Central memory CD8-positive, alpha-beta T cell (primary cell): ENCODE results near the gene FIBCD1.

Source experiments
- ATAC-seq: fragments of 150-1000 bp; cut with Tn5 transposase; replicated peaks from 2 replicates; pipeline ENCODE4 v1.10.0; 2022; ENCODE audit warnings: mild to moderate bottlenecking, moderate FRiP score, moderate number of reproducible peaks; ENCODE audit not compliant: poor library complexity, severe bottlenecking; ENCODE audit errors: extremely low read depth
- DNase-seq, 2 donors: peaks; one replicate each; pipeline ENCODE4 v3.0.0; 2021; ENCODE audit warnings: low spot score in 2 of 2
- H3K27ac Mint-ChIP-seq: one replicate; pipeline ENCODE4 v1.8.0; 2022; ENCODE audit warnings: low read depth, mild to moderate bottlenecking, moderate library complexity, mixed read lengths
- H3K27me3 Mint-ChIP-seq: one replicate; pipeline ENCODE4 v1.8.0; 2022; ENCODE audit warnings: mixed read lengths
- H3K36me3 Mint-ChIP-seq: one replicate; pipeline ENCODE4 v1.8.0; 2022; ENCODE audit warnings: mild to moderate bottlenecking, moderate library complexity, mixed read lengths; ENCODE audit not compliant: insufficient read depth
- H3K4me1 Mint-ChIP-seq: one replicate; pipeline ENCODE4 v1.8.0; 2022; ENCODE audit warnings: mixed read lengths
- H3K4me3 Mint-ChIP-seq: one replicate; pipeline ENCODE4 v1.8.0; 2022; ENCODE audit warnings: mild to moderate bottlenecking, moderate library complexity, mixed read lengths
- H3K9me3 Mint-ChIP-seq: one replicate; pipeline ENCODE4 v1.8.0; 2022; ENCODE audit warnings: mixed read lengths

The FIBCD1 gene

DNA sequence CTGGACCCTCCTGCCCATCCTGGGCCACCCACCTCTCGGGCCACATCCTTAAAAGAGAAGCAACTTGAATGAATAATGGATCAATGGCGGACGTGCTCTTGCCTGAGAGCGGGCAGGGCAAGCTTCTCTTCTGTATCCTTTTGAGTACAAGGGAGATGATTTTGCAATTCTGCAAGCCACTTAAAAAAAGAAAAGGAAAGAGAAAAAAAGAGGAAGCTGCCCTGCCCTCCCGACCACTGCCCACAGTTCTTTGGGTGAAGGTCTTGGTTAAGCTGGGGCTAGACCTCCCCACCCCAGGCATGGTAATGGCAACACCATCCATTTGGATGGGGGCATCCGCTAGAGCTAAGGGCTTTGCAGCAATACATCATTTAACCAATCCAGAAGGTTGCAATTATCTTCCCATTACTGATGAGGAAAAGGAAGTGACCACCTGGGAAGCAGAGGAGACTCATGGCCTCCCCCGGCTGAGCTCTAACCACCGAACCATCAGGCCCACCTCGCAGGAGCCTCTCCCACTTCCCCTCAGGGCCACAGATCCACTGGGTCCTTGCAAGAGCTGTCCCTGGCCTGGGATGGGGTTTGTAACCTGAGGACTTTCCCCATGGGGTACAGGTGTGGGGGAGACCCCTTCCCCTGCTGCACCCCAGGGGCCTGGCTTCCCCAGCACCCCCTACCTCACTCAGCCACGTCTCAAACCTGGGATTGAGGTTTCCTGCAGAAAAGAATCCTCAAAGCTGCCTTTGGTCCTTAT is 42.1 kb upstream of the FIBCD1 start:
- H3K36me3 Mint-ChIP-seq = peaks cover 2% of the 10 kb centered on the region
- no peak overlapping the region for H3K4me3 Mint-ChIP-seq
- no peak for DNase-seq
- no peaks in the 10 kb centered on the region for H3K4me1 Mint-ChIP-seq
- H3K27me3 Mint-ChIP-seq = peaks cover 17% of the 10 kb centered on the region
- no peak overlapping the region for H3K27ac Mint-ChIP-seq
- no peak for ATAC-seq
- no peaks in the 10 kb centered on the region for H3K9me3 Mint-ChIP-seq

GRCh38 chr9:130980526-130980925 is 41.5 kb upstream of the FIBCD1 start:
- no peak overlapping the region for H3K4me3 Mint-ChIP-seq
- H3K27ac Mint-ChIP-seq = no peak overlapping the region
- peaks cover 17% of the 10 kb centered on the region for H3K27me3 Mint-ChIP-seq
- H3K9me3 Mint-ChIP-seq = no peaks in the 10 kb centered on the region
- no peaks in the 10 kb centered on the region for H3K4me1 Mint-ChIP-seq
- DNase-seq = no peak
- ATAC-seq = no peak
- peaks cover 2% of the 10 kb centered on the region for H3K36me3 Mint-ChIP-seq

DNA sequence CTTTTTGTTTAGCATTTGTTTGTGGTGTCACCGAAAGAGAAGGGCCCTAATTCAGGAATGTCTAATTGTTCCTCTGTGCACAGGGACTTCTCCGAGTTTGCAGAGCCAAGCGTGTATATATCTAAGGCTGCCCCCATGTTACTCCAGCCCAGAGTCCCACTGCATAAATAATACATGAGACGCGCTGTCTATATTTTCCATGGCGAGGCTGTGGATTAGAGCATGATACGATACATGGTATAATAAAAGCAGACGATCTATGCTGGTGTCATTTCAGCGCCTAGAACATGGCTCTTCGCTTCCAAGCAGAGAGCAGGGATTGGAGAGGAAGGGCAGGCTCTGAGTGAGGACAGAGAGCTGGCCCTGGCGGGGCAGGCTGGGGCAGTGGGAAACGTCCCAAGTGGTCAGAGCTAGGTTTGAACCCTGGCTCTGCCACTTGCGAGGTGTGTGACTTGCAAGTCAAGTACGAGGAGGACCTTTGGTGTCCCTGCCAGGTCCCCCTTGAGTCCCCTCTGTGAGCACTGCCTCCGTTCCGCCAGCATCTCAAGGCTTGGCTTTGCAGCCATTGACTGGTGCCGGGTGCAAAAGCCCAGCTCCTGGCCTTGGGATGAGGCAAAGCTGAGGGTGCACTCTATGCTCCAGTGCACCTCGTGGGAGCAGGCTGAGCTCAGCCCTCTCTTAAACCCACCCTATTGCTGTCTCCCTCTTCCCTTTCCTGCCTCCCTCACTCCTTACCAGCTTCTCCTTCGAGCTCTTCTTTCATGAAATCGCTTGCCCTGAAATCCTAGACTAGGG is 40.7 kb upstream of the FIBCD1 start:
- H3K4me3 Mint-ChIP-seq = no peak overlapping the region
- DNase-seq = no peak
- no peak overlapping the region for H3K27ac Mint-ChIP-seq
- H3K27me3 Mint-ChIP-seq = peaks cover 17% of the 10 kb centered on the region
- ATAC-seq = no peak
- no peaks in the 10 kb centered on the region for H3K9me3 Mint-ChIP-seq
- H3K4me1 Mint-ChIP-seq = no peaks in the 10 kb centered on the region
- peaks cover 2% of the 10 kb centered on the region for H3K36me3 Mint-ChIP-seq

DNA sequence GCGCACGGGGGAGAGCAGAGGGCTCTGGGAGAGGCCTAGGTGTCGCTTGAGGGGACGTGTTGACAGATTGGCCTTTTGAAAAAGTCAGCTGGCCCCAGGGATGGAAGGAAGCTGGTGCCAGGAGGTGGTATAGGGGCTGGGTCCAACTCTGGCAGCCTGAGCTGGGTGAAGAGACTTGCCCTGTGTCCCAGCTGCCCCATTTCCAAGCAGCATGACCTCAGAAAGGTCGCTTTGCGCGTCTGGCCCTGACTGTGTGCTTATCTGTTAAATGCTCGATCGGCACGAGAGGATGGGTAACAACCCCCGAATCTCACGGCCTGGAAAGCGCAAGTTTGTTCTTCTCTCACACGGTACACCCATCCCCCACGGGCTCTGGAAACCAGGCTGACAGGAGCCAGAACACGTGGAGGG is 38.8 kb upstream of the FIBCD1 start:
- no peak overlapping the region for H3K4me3 Mint-ChIP-seq
- H3K9me3 Mint-ChIP-seq = no peaks in the 10 kb centered on the region
- DNase-seq = no peak
- no peaks in the 10 kb centered on the region for H3K4me1 Mint-ChIP-seq
- peaks cover 2% of the 10 kb centered on the region for H3K36me3 Mint-ChIP-seq
- no peak overlapping the region for H3K27ac Mint-ChIP-seq
- no peak for ATAC-seq
- H3K27me3 Mint-ChIP-seq = peaks cover 28% of the 10 kb centered on the region

DNA sequence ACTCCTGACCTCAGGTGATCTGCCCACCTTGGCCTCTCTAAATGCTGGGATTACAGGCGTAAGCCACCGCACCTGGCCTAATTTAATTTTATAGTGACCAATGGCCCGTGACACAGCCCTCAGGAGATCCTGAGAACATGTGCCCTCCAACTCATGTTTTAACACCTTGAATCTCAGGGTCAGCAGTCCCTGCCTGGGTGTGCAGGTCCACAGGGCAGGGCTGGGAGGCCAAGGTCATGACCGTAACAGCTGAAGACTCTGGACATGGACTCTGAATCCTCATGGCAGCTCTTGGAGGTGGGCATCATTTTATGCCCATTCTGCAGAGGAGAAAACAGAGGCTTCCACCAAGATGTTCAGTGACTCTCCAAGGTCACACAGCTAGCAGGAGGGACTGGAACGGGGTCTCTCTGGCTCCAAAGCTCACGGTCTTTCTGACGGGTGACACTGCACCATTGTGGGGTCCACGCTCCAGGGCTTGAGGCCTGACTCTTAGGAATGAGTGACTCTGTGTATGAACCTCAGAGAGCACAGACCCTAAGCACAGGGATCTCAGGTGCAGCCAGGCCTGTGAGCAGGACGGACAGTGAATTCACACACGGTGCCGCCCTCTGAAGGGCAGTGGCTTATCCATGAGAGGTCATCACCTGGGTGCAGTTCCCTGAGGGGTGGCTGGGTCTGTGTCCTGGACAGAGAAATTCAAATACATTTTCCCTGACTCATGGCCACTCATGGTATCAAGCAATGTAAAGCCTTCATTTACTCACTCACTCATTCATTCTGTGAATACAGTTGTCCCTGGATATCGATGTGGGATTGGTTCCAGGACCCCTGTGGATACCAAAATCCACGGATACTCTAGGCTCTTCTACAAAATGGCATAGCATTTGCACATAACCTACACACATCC is 37.1 kb upstream of the FIBCD1 start:
- no peak overlapping the region for H3K4me3 Mint-ChIP-seq
- no peaks in the 10 kb centered on the region for H3K9me3 Mint-ChIP-seq
- no peak overlapping the region for H3K27ac Mint-ChIP-seq
- peaks cover 44% of the 10 kb centered on the region for H3K27me3 Mint-ChIP-seq
- H3K36me3 Mint-ChIP-seq = no peaks in the 10 kb centered on the region
- no peaks in the 10 kb centered on the region for H3K4me1 Mint-ChIP-seq
- ATAC-seq = no peak
- no peak for DNase-seq

GRCh38 chr9:130975156-130975555 is 36.1 kb upstream of the FIBCD1 start:
- ATAC-seq = no peak
- Mint-ChIP-seq H3K27ac (no peak overlapping the region), H3K9me3 (no peaks in the 10 kb centered on the region), H3K27me3 (peaks cover 46% of the 10 kb centered on the region), H3K4me1 (no peaks in the 10 kb centered on the region), H3K36me3 (no peaks in the 10 kb centered on the region), H3K4me3 (no peak overlapping the region)
- DNase-seq = no peak

GRCh38 chr9:130974697-130975096 is 35.6 kb upstream of the FIBCD1 start:
- Mint-ChIP-seq H3K36me3 (no peaks in the 10 kb centered on the region), H3K27me3 (peaks cover 42% of the 10 kb centered on the region), H3K9me3 (no peaks in the 10 kb centered on the region), H3K27ac (no peak overlapping the region), H3K4me1 (no peaks in the 10 kb centered on the region), H3K4me3 (no peak overlapping the region)
- ATAC-seq (no peak), DNase-seq (no peak)

- Mint-ChIP-seq H3K27me3 (peaks cover 38% of the 10 kb centered on the region), H3K4me1 (no peaks in the 10 kb centered on the region), H3K27ac (no peak overlapping the region), H3K36me3 (no peaks in the 10 kb centered on the region), H3K4me3 (no peak overlapping the region), H3K9me3 (no peaks in the 10 kb centered on the region)
- ATAC-seq (no peak), DNase-seq (no peak)
These were observed 34.7 kb upstream of the FIBCD1 start for GRCh38 chr9:130973686-130974281.

DNA sequence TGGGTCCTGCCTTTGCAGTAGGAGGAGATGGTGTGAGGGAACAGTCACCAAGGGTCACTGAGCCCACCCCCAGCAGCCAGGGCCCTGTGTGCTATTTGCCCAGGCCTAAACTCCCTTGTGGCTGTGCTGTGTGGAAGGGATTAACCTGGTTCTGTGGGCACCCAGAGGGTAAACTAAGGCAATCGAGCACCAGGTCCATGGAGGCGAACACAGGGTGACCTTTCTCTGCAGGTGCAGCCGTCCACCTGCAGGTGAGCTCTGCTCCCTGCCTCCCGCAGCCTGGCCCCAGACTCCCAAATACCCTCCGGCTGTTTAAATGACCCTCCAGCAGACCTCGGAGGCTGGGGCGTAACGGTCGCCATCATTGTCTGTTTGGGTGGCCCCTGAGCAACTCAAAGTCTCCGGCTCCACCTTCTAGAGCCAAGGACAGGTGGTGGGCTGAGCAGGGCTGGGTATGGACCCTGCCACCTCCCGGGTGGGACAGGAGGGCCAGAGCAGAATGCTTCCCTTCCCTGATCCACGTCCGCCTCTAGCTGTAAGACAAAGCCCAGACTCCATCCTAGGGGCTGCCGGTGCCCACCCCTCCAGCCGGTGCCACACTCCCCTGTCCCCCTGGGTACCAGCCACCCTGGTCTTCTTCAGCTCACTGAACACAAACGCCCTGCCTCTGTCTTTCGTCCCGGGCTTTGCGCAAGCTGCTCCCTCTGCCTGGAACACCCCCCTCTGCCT is 34.1 kb upstream of the FIBCD1 start:
- Mint-ChIP-seq H3K4me1 (no peaks in the 10 kb centered on the region), H3K36me3 (no peaks in the 10 kb centered on the region), H3K27me3 (peaks cover 38% of the 10 kb centered on the region), H3K27ac (no peak overlapping the region), H3K9me3 (no peaks in the 10 kb centered on the region), H3K4me3 (no peak overlapping the region)
- no peak for DNase-seq
- ATAC-seq = no peak

DNA sequence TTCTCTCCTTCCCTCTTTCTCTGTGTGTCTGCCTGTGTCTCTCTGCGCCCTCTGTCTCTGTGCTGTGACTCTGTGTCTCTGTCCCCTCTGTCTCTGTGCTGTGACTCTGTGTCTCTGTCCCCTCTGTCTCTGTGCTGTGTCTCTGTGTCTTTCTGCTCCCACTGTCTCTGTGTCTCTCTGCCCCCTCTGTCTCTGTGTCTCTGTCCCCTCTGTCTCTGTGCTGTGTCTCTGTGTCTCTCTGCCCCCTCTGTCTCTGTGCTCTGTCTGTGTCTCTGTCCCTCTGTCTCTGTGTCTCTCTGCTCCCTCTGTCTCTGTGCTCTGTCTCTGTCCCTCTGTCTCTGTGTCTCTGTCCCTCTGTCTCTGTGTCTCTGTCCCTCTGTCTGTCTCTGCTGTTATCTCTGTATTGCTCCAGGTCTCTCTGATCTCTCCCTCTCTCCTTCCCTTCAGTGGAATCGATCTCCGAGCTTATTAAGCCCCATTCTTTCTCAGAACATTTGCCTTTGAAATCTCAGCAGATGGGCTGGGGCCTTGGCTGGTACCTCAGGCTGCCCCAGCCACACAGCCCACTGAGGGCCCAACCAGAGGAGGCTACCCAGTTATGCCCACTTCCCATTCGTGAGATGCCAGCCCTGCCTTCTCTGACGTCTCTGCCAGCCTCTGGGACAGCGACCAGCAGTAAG is 33.4 kb upstream of the FIBCD1 start:
- Mint-ChIP-seq H3K27ac (no peak overlapping the region), H3K9me3 (no peaks in the 10 kb centered on the region), H3K4me3 (no peak overlapping the region), H3K4me1 (no peaks in the 10 kb centered on the region), H3K36me3 (no peaks in the 10 kb centered on the region), H3K27me3 (peaks cover 38% of the 10 kb centered on the region)
- DNase-seq (no peak), ATAC-seq (no peak)

- Mint-ChIP-seq H3K4me3 (no peak overlapping the region), H3K27ac (no peak overlapping the region), H3K36me3 (no peaks in the 10 kb centered on the region), H3K4me1 (no peaks in the 10 kb centered on the region), H3K9me3 (no peaks in the 10 kb centered on the region), H3K27me3 (peaks cover 38% of the 10 kb centered on the region)
- DNase-seq (no peak), ATAC-seq (no peak)
These were observed 32.3 kb upstream of the FIBCD1 start for GRCh38 chr9:130971294-130971849.
